Measurements from ENCODE around the gene BHLHE23. TPM values are rescaled to one million over a fixed set of nuclear protein-coding genes. Genes with fewer than 3 reads are reported as not detected.

Gene BHLHE23
- polyA plus RNA-seq, 1 of the 3 experiments (the other 2 are of a cell fraction): not detected

DNA sequence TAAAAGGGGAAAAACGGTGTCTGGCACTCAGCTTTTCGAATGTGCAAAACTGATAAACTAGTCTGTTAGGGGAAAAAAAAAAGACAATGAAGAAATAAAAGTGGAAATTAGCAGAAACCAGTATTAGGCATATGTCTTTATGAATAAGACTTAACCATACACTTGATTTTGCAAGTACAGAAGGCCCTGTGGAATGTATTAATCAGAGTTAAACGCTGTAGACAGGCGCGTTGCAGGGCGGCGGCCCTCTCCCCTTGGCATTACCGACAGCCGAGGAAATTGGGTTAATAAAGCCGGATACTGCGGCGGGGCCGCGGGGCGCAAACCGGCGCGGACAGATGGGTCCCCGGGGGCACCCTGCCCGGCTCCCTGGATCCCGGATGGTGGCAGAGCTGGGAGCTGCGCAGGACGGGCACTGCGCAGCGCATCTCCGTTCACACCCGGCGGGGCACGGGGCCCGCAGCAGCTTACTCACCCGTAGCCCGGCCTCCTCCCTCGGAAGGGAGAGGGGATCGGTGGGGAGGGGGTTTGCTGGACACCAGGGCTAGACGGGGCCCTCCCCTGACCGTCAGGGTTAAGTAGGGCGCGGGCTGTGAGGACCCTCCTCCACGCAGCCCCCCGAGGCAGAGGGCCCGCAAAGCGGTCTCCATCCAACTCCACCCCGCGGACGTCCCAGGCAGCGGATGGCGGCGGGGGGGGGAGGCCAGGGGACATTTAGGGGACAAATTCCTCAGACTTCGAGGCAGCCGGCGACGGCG lies 2.0 kb downstream of the BHLHE23 start:
- TF ChIP-seq, protein P1, sequence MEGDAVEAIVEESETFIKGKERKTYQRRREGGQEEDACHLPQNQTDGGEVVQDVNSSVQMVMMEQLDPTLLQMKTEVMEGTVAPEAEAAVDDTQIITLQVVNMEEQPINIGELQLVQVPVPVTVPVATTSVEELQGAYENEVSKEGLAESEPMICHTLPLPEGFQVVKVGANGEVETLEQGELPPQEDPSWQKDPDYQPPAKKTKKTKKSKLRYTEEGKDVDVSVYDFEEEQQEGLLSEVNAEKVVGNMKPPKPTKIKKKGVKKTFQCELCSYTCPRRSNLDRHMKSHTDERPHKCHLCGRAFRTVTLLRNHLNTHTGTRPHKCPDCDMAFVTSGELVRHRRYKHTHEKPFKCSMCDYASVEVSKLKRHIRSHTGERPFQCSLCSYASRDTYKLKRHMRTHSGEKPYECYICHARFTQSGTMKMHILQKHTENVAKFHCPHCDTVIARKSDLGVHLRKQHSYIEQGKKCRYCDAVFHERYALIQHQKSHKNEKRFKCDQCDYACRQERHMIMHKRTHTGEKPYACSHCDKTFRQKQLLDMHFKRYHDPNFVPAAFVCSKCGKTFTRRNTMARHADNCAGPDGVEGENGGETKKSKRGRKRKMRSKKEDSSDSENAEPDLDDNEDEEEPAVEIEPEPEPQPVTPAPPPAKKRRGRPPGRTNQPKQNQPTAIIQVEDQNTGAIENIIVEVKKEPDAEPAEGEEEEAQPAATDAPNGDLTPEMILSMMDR (IDR thresholded peaks at IDR 0.05): no peak
- TF ChIP-seq EZH2phosphoT487 (IDR thresholded peaks at IDR 0.05; ENCODE audit: borderline replicate concordance, low read depth) (0 out of 2 replicates have a peak, but pooled peaks have one; percentile 26), CHD2 (IDR thresholded peaks at IDR 0.05; ENCODE audit: low read length, partially characterized antibody) (no peak)
- H3K4me1 ChIP-seq (ENCODE audit: control insufficient read depth in 1 of 2, insufficient read depth in 2 of 2, low read depth in 1 of 2, low read length in 1 of 2): no peaks in the 10 kb centered on the region
- H2AFZ ChIP-seq (ENCODE audit: low read depth): no peak overlapping the region
- no peaks in the 10 kb centered on the region for H3K9me3 ChIP-seq
- no peaks in the 10 kb centered on the region for H3K9me2 ChIP-seq
- no peak overlapping the region for H3K4me2 ChIP-seq
- ChIA-PET CTCF (interaction anchor here (0.5 to 1.4 kb wide), 4 partner anchors 10 to 129 kb away, joined by 3 to 5 read pairs (median 4); no protein-coding TSS in a partner anchor), POLR2A (no interaction called here)
- DNase-seq: no peak
- H3K27ac ChIP-seq (ENCODE audit: low read depth in 2 of 2, low read length in 1 of 2): no peak overlapping the region
- H3K9ac ChIP-seq: no peak overlapping the region
- H3K79me2 ChIP-seq (ENCODE audit: insufficient read depth): no peaks in the 10 kb centered on the region
- H4K20me1 ChIP-seq (ENCODE audit: insufficient read depth): no peaks in the 10 kb centered on the region
- WGBS (ENCODE audit: low lambda C conversion rate): 9% methylated on average over 29 of the region's 53 CpGs
- no peaks in the 10 kb centered on the region for H3F3A ChIP-seq (replicated peaks; ENCODE audit: insufficient read depth)
- H3K27me3 ChIP-seq (ENCODE audit: insufficient read depth): peaks cover 96% of the 10 kb centered on the region
- no peaks in the 10 kb centered on the region for H3K36me3 ChIP-seq (replicated peaks in 1 of 2; ENCODE audit: control insufficient read depth in 1 of 2, insufficient read depth in 2 of 2, low read length in 1 of 2)
- no peak overlapping the region for H3K4me3 ChIP-seq (ENCODE audit: low read depth in 2 of 2, low read length in 1 of 2)

DNA sequence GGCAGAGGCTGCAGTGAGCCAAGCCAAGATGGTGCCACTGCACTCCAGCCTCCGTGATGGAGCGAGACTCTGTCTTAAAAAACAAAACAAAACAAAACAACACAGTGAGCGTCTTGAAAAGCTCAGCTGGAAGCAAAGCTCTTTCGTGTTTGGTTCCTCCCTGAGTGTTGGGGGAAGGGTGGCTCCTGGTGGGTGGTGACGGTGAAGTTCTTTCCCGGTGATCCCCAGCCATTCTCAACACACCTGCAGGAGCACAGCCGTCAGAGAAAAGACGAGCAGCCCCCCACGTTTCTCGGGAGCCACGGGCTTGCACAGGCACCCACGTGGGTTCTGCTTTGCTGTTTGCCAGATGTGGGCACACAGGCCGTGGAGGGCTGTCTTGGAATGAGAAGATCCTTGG lies 3.2 kb downstream of the BHLHE23 start:
- Histone ChIP-seq H3K79me2 (ENCODE audit: insufficient read depth) (no peaks in the 10 kb centered on the region), H4K20me1 (ENCODE audit: insufficient read depth) (no peaks in the 10 kb centered on the region), H3K27me3 (ENCODE audit: insufficient read depth) (peaks cover 97% of the 10 kb centered on the region), H3K9me2 (no peaks in the 10 kb centered on the region), H3K4me3 (ENCODE audit: low read depth in 2 of 2, low read length in 1 of 2) (no peak overlapping the region), H3K36me3 (replicated peaks in 1 of 2; ENCODE audit: control insufficient read depth in 1 of 2, insufficient read depth in 2 of 2, low read length in 1 of 2) (no peaks in the 10 kb centered on the region), H3K4me2 (no peak overlapping the region), H3K4me1 (ENCODE audit: control insufficient read depth in 1 of 2, insufficient read depth in 2 of 2, low read depth in 1 of 2, low read length in 1 of 2) (no peaks in the 10 kb centered on the region), H3K27ac (ENCODE audit: low read depth in 2 of 2, low read length in 1 of 2) (no peak overlapping the region), H3K9me3 (no peaks in the 10 kb centered on the region), H2AFZ (ENCODE audit: low read depth) (no peak overlapping the region), H3K9ac (no peak overlapping the region), H3F3A (replicated peaks; ENCODE audit: insufficient read depth) (no peaks in the 10 kb centered on the region)
- ChIA-PET POLR2A (no interaction called here), CTCF (interaction anchor here (1.0 to 1.4 kb wide), 5 partner anchors 9 to 128 kb away, joined by 3 to 5 read pairs (median 4); no protein-coding TSS in a partner anchor)
- no peak for DNase-seq
- 12% methylated on average over 13 of the region's 13 CpGs for WGBS (ENCODE audit: low lambda C conversion rate)
- TF ChIP-seq RXRA (IDR thresholded peaks at IDR 0.05; ENCODE audit: borderline replicate concordance, low read depth) (no peak), GATA2 (CRISPR knock-in tag; IDR thresholded peaks at IDR 0.05) (no peak), JUND (IDR thresholded peaks at IDR 0.05) (no peak), SIN3A (IDR thresholded peaks at IDR 0.05; ENCODE audit: borderline replicate concordance, low read depth, low read length) (no peak), TCF12 (IDR thresholded peaks at IDR 0.05) (no peak), RCOR1 (IDR thresholded peaks at IDR 0.05; ENCODE audit: low read length) (no peak), YY1 (IDR thresholded peaks at IDR 0.05; ENCODE audit: low read depth) (no peak), MXI1 (IDR thresholded peaks at IDR 0.05; ENCODE audit: low read depth, low read length) (no peak), SMC3 (IDR thresholded peaks at IDR 0.05; ENCODE audit: low read depth, low read length) (no peak), NFIC (IDR thresholded peaks at IDR 0.05; ENCODE audit: borderline replicate concordance) (no peak)
- TF ChIP-seq, protein P2, sequence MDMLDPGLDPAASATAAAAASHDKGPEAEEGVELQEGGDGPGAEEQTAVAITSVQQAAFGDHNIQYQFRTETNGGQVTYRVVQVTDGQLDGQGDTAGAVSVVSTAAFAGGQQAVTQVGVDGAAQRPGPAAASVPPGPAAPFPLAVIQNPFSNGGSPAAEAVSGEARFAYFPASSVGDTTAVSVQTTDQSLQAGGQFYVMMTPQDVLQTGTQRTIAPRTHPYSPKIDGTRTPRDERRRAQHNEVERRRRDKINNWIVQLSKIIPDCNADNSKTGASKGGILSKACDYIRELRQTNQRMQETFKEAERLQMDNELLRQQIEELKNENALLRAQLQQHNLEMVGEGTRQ (IDR thresholded peaks at IDR 0.05; ENCODE audit: borderline replicate concordance, low read depth, low read length): no peak
- TF ChIP-seq, protein P3, sequence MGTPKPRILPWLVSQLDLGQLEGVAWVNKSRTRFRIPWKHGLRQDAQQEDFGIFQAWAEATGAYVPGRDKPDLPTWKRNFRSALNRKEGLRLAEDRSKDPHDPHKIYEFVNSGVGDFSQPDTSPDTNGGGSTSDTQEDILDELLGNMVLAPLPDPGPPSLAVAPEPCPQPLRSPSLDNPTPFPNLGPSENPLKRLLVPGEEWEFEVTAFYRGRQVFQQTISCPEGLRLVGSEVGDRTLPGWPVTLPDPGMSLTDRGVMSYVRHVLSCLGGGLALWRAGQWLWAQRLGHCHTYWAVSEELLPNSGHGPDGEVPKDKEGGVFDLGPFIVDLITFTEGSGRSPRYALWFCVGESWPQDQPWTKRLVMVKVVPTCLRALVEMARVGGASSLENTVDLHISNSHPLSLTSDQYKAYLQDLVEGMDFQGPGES (IDR thresholded peaks at IDR 0.05; ENCODE audit: low read depth, low read length): no peak
- TF ChIP-seq, protein P1 (IDR thresholded peaks at IDR 0.05): no peak
- TF ChIP-seq, protein P4, sequence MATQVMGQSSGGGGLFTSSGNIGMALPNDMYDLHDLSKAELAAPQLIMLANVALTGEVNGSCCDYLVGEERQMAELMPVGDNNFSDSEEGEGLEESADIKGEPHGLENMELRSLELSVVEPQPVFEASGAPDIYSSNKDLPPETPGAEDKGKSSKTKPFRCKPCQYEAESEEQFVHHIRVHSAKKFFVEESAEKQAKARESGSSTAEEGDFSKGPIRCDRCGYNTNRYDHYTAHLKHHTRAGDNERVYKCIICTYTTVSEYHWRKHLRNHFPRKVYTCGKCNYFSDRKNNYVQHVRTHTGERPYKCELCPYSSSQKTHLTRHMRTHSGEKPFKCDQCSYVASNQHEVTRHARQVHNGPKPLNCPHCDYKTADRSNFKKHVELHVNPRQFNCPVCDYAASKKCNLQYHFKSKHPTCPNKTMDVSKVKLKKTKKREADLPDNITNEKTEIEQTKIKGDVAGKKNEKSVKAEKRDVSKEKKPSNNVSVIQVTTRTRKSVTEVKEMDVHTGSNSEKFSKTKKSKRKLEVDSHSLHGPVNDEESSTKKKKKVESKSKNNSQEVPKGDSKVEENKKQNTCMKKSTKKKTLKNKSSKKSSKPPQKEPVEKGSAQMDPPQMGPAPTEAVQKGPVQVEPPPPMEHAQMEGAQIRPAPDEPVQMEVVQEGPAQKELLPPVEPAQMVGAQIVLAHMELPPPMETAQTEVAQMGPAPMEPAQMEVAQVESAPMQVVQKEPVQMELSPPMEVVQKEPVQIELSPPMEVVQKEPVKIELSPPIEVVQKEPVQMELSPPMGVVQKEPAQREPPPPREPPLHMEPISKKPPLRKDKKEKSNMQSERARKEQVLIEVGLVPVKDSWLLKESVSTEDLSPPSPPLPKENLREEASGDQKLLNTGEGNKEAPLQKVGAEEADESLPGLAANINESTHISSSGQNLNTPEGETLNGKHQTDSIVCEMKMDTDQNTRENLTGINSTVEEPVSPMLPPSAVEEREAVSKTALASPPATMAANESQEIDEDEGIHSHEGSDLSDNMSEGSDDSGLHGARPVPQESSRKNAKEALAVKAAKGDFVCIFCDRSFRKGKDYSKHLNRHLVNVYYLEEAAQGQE (IDR thresholded peaks at IDR 0.05; ENCODE audit: low read depth, low read length): no peak

Measured in SK-N-SH (cell line).